ENCODE data around the gene TBC1D24.

The TBC1D24 gene

DNA sequence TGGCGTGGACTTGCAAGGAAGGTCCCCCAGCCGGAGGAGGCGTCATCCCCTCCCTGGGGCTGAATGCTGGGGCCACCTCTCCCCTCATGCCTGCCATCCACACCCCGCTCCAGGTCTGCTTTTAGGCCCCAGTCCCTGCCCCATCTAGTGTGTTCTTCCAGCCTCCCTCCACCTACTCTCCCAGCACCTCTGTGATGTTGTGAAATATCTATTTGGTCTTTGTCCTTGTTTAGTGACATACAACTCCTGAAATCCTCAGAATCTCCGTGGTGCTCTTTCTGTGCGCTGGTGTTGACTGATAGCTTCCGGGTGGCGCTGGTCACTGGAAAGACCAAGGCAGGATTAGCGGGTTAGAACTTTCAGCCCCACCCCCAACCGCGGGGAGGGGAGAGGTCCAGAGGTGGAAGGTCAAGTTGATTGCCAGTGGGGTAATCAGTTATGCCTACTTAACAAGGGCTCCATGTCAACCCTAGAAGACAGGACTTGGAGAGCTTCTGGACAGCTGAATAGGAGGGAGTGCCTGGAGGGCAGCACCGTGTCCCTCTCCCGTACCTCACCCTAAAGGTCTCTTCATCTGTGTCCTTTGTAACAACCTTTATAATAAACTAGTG, 10.1 kb downstream of the TBC1D24 start:
- Histone ChIP-seq H3K4me3 (ENCODE audit: low read length in 2 of 2) (no peak overlapping the region), H3K27ac (replicated peaks; ENCODE audit: low read length) (no peak overlapping the region), H2AFZ (ENCODE audit: low read length) (no peak overlapping the region), H3K18ac (ENCODE audit: low read length) (no peak overlapping the region), H4K91ac (ENCODE audit: low read depth, low read length, poor library complexity) (no peak overlapping the region), H3K4me1 (ENCODE audit: control insufficient read depth in 2 of 2, insufficient read depth in 1 of 2, low read depth in 1 of 2, low read length in 2 of 2) (peaks cover 0 to 2% of the 10 kb centered on the region in 2 donors), H3K23ac (ENCODE audit: low read depth, low read length, poor library complexity) (no peak overlapping the region), H4K8ac (ENCODE audit: low read depth, low read length) (no peak overlapping the region), H3K9me3 (replicated peaks in 1 of 2; ENCODE audit: control insufficient read depth in 2 of 2, insufficient read depth in 1 of 2, low read depth in 1 of 2, low read length in 2 of 2) (no peaks in the 10 kb centered on the region), H2BK12ac (ENCODE audit: low read length) (no peak overlapping the region), H3K36me3 (replicated peaks in 1 of 2; ENCODE audit: control insufficient read depth in 2 of 2, insufficient read depth in 2 of 2, low read length in 2 of 2) (peaks cover 0 to 2% of the 10 kb centered on the region in 2 donors), H3K79me1 (ENCODE audit: low read depth, low read length) (peaks cover 19% of the 10 kb centered on the region), H2BK15ac (ENCODE audit: low read length) (no peak overlapping the region), H3K4me2 (ENCODE audit: insufficient read depth, low read length, poor library complexity, severe bottlenecking) (no peak overlapping the region), H2BK5ac (ENCODE audit: low read length) (no peak overlapping the region), H3K27me3 (ENCODE audit: control insufficient read depth in 3 of 3, insufficient read depth in 3 of 3, low read depth in 1 of 3, low read length in 3 of 3) (no peaks in the 10 kb centered on the region), H3K9ac (ENCODE audit: low read depth, low read length, poor library complexity) (peak overlapping the region; percentile 44), H2BK120ac (ENCODE audit: low read depth, low read length) (no peak overlapping the region), H3K14ac (ENCODE audit: low read length) (no peak overlapping the region), H2AK5ac (ENCODE audit: low read depth, low read length) (no peak overlapping the region), H3K4ac (ENCODE audit: low read length) (no peak overlapping the region)
- DNase-seq (ENCODE audit: low spot score): no peak
- WGBS, 2 donors (ENCODE audit: extremely low coverage in 2 of 2, insufficient read length in 2 of 2, insufficient replicate concordance in 1 of 2): no CpG with 5 or more reads among the region's 13 CpGs

- Histone ChIP-seq H3K14ac (ENCODE audit: low read length) (peak overlapping the region; percentile 56), H2BK5ac (ENCODE audit: low read length) (peak overlapping the region; percentile 53), H3K36me3 (replicated peaks in 1 of 2; ENCODE audit: control insufficient read depth in 2 of 2, insufficient read depth in 2 of 2, low read length in 2 of 2) (peaks cover 0 to 4% of the 10 kb centered on the region in 2 donors), H3K23ac (ENCODE audit: low read depth, low read length, poor library complexity) (peak overlapping the region; percentile 80), H2AFZ (ENCODE audit: low read length) (no peak overlapping the region), H2BK120ac (ENCODE audit: low read depth, low read length) (no peak overlapping the region), H3K4ac (ENCODE audit: low read length) (no peak overlapping the region), H3K4me3 (ENCODE audit: low read length in 2 of 2) (no peak overlapping the region), H2BK15ac (ENCODE audit: low read length) (no peak overlapping the region), H3K18ac (ENCODE audit: low read length) (no peak overlapping the region), H3K4me1 (ENCODE audit: control insufficient read depth in 2 of 2, insufficient read depth in 1 of 2, low read depth in 1 of 2, low read length in 2 of 2) (peaks cover 0 to 2% of the 10 kb centered on the region in 2 donors), H2BK12ac (ENCODE audit: low read length) (peak overlapping the region; percentile 10), H4K8ac (ENCODE audit: low read depth, low read length) (no peak overlapping the region), H4K91ac (ENCODE audit: low read depth, low read length, poor library complexity) (no peak overlapping the region), H3K9ac (ENCODE audit: low read depth, low read length, poor library complexity) (peak overlapping the region; percentile 77), H3K9me3 (replicated peaks in 1 of 2; ENCODE audit: control insufficient read depth in 2 of 2, insufficient read depth in 1 of 2, low read depth in 1 of 2, low read length in 2 of 2) (no peaks in the 10 kb centered on the region), H3K27ac (replicated peaks; ENCODE audit: low read length) (no peak overlapping the region), H2AK5ac (ENCODE audit: low read depth, low read length) (no peak overlapping the region), H3K79me1 (ENCODE audit: low read depth, low read length) (peaks cover 19% of the 10 kb centered on the region), H3K4me2 (ENCODE audit: insufficient read depth, low read length, poor library complexity, severe bottlenecking) (no peak overlapping the region), H3K27me3 (ENCODE audit: control insufficient read depth in 3 of 3, insufficient read depth in 3 of 3, low read depth in 1 of 3, low read length in 3 of 3) (no peaks in the 10 kb centered on the region)
- no CpG with 5 or more reads among the region's 33 CpGs for WGBS, 2 donors (ENCODE audit: extremely low coverage in 2 of 2, insufficient read length in 2 of 2, insufficient replicate concordance in 1 of 2)
- no peak for DNase-seq (ENCODE audit: low spot score)
Observed at GRCh38 chr16:2485811-2486507, 11.0 kb downstream of the TBC1D24 start.

DNA sequence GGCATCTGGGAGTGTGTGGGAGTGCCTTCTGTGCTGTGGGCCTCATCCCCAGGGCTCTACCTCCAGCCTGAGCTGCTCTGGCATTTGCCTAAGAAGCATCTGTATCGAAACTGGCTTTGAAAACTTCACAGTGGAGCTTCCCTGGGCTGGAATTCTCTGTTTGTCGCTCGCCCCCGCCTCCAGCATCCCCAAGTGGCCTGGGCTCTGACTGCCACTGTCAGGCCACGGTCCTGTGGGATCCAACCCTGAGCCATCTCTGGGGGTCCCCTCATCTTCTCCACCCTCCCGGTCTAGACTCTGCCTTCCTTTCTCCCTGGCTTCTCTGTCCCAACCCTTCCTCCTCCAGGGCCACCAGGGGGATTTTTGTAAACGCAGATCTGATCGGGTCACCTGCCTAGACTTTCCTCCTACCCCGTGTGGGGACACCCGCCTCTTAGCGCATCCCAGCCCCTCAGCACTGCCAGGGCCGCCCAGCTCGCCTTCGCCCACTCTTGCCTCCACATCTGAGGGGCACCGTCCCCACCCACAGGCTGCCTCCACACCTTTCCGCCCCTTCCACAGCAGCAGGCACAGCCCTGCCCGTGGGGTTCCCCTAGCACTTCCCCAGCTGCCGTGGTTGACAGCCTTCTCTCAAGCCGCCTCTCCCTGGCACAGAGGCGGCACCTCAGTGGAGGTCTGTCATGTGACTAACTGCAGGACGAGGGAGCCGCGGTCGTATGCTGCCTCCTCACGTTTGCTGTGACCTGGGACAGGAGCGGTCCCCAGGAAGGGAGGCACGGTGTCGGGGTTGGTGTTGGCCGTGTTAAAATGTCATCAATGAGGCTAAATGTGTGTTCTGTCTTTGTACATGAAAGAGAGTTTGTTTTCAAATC, 12.0 kb downstream of the TBC1D24 start:
- H2BK15ac ChIP-seq (ENCODE audit: low read length): no peak overlapping the region
- H3K4me1 ChIP-seq (ENCODE audit: control insufficient read depth in 2 of 2, insufficient read depth in 1 of 2, low read depth in 1 of 2, low read length in 2 of 2): peaks cover 0 to 2% of the 10 kb centered on the region in 2 donors
- H2AK5ac ChIP-seq (ENCODE audit: low read depth, low read length): no peak overlapping the region
- no peak overlapping the region for H2BK120ac ChIP-seq (ENCODE audit: low read depth, low read length)
- peak overlapping the region; percentile 91 for H3K14ac ChIP-seq (ENCODE audit: low read length)
- no peaks in the 10 kb centered on the region for H3K9me3 ChIP-seq (replicated peaks in 1 of 2; ENCODE audit: control insufficient read depth in 2 of 2, insufficient read depth in 1 of 2, low read depth in 1 of 2, low read length in 2 of 2)
- H3K27me3 ChIP-seq (ENCODE audit: control insufficient read depth in 3 of 3, insufficient read depth in 3 of 3, low read depth in 1 of 3, low read length in 3 of 3): no peaks in the 10 kb centered on the region
- peaks cover 16% of the 10 kb centered on the region for H3K79me1 ChIP-seq (ENCODE audit: low read depth, low read length)
- no peak overlapping the region for H3K27ac ChIP-seq (replicated peaks; ENCODE audit: low read length)
- H3K4me3 ChIP-seq (ENCODE audit: low read length in 2 of 2): no peak overlapping the region
- no CpG with 5 or more reads among the region's 29 CpGs for WGBS, 2 donors (ENCODE audit: extremely low coverage in 2 of 2, insufficient read length in 2 of 2, insufficient replicate concordance in 1 of 2)
- peak overlapping the region; percentile 55 for H3K9ac ChIP-seq (ENCODE audit: low read depth, low read length, poor library complexity)
- no peak overlapping the region for H3K4me2 ChIP-seq (ENCODE audit: insufficient read depth, low read length, poor library complexity, severe bottlenecking)
- peak overlapping the region; percentile 53 for H2BK5ac ChIP-seq (ENCODE audit: low read length)
- no peak for DNase-seq (ENCODE audit: low spot score)
- H3K4ac ChIP-seq (ENCODE audit: low read length): no peak overlapping the region
- no peak overlapping the region for H2BK12ac ChIP-seq (ENCODE audit: low read length)
- H2AFZ ChIP-seq (ENCODE audit: low read length): no peak overlapping the region
- H3K23ac ChIP-seq (ENCODE audit: low read depth, low read length, poor library complexity): no peak overlapping the region
- H3K36me3 ChIP-seq (replicated peaks in 1 of 2; ENCODE audit: control insufficient read depth in 2 of 2, insufficient read depth in 2 of 2, low read length in 2 of 2): peaks cover 0 to 4% of the 10 kb centered on the region in 2 donors
- peak overlapping the region; percentile 18 for H3K18ac ChIP-seq (ENCODE audit: low read length)
- no peak overlapping the region for H4K91ac ChIP-seq (ENCODE audit: low read depth, low read length, poor library complexity)
- no peak overlapping the region for H4K8ac ChIP-seq (ENCODE audit: low read depth, low read length)

- Histone ChIP-seq H3K4me2 (ENCODE audit: insufficient read depth, low read length, poor library complexity, severe bottlenecking) (no peak overlapping the region), H2AK5ac (ENCODE audit: low read depth, low read length) (no peak overlapping the region), H3K79me1 (ENCODE audit: low read depth, low read length) (peaks cover 16% of the 10 kb centered on the region), H2BK5ac (ENCODE audit: low read length) (no peak overlapping the region), H4K8ac (ENCODE audit: low read depth, low read length) (no peak overlapping the region), H2BK120ac (ENCODE audit: low read depth, low read length) (peak overlapping the region; percentile 61), H3K36me3 (replicated peaks in 1 of 2; ENCODE audit: control insufficient read depth in 2 of 2, insufficient read depth in 2 of 2, low read length in 2 of 2) (peaks cover 0 to 4% of the 10 kb centered on the region in 2 donors), H2BK12ac (ENCODE audit: low read length) (peak overlapping the region; percentile 58), H3K23ac (ENCODE audit: low read depth, low read length, poor library complexity) (no peak overlapping the region), H3K18ac (ENCODE audit: low read length) (no peak overlapping the region), H3K14ac (ENCODE audit: low read length) (peak overlapping the region; percentile 8), H3K27me3 (ENCODE audit: control insufficient read depth in 3 of 3, insufficient read depth in 3 of 3, low read depth in 1 of 3, low read length in 3 of 3) (no peaks in the 10 kb centered on the region), H3K9ac (ENCODE audit: low read depth, low read length, poor library complexity) (no peak overlapping the region), H3K4ac (ENCODE audit: low read length) (no peak overlapping the region), H2BK15ac (ENCODE audit: low read length) (no peak overlapping the region), H3K4me1 (ENCODE audit: control insufficient read depth in 2 of 2, insufficient read depth in 1 of 2, low read depth in 1 of 2, low read length in 2 of 2) (peaks cover 0 to 2% of the 10 kb centered on the region in 2 donors), H3K27ac (replicated peaks; ENCODE audit: low read length) (no peak overlapping the region), H3K9me3 (replicated peaks in 1 of 2; ENCODE audit: control insufficient read depth in 2 of 2, insufficient read depth in 1 of 2, low read depth in 1 of 2, low read length in 2 of 2) (no peaks in the 10 kb centered on the region), H4K91ac (ENCODE audit: low read depth, low read length, poor library complexity) (no peak overlapping the region), H2AFZ (ENCODE audit: low read length) (no peak overlapping the region), H3K4me3 (ENCODE audit: low read length in 2 of 2) (no peak overlapping the region)
- no peak for DNase-seq (ENCODE audit: low spot score)
- WGBS, 2 donors (ENCODE audit: extremely low coverage in 2 of 2, insufficient read length in 2 of 2, insufficient replicate concordance in 1 of 2): no CpG with 5 or more reads among the region's 8 CpGs
Observed at GRCh38 chr16:2487517-2487842, 12.6 kb downstream of the TBC1D24 start.
